Breast epithelium (tissue), 3 donors: ENCODE data around the gene MAP1LC3B2.

Experiments used
- CTCF ChIP-seq, 3 donors: fragments of 450-650 bp; IDR thresholded peaks; one replicate each; pipeline ENCODE4 v1.5.1; 2016 to 2017; ENCODE audit warnings: antibody characterized with exemption in 3 of 3, mild to moderate bottlenecking in 3 of 3, moderate library complexity in 3 of 3
- POLR2A ChIP-seq: fragments of 450-650 bp; IDR thresholded peaks from one replicate; pipeline ENCODE4 v1.6.1; 2016; ENCODE audit warnings: antibody characterized with exemption, mild to moderate bottlenecking, moderate library complexity
- POLR2AphosphoS5 ChIP-seq, 3 donors: sonication (generic); formaldehyde crosslinking; IDR thresholded peaks; one replicate each; pipeline ENCODE4 v1.6.1; 2017; ENCODE audit warnings: antibody characterized with exemption in 3 of 3

GRCh38 chr12:116601933-116602810, 43.0 kb downstream of the MAP1LC3B2 start:
- TF ChIP-seq CTCF (IDR thresholded peaks at IDR 0.05) = no peak
- TF ChIP-seq POLR2A = no peak
- no peak for TF ChIP-seq POLR2AphosphoS5 (IDR thresholded peaks at IDR 0.05)
